OCI-M2 (cell line): ENCODE results near the gene HCAR1.
"Not testable (repeated sequence)": the region's sequence is repeated elsewhere in the genome, so short reads cannot be mapped to it uniquely, and the experiment has no call there.

Experiments
- DNase-seq: peaks from one replicate; lab custom pipeline; 2025; ENCODE audit not compliant: unreplicated experiment; lab: John Stamatoyannopoulos, UW

The HCAR1 gene, protein sequence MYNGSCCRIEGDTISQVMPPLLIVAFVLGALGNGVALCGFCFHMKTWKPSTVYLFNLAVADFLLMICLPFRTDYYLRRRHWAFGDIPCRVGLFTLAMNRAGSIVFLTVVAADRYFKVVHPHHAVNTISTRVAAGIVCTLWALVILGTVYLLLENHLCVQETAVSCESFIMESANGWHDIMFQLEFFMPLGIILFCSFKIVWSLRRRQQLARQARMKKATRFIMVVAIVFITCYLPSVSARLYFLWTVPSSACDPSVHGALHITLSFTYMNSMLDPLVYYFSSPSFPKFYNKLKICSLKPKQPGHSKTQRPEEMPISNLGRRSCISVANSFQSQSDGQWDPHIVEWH

DNA sequence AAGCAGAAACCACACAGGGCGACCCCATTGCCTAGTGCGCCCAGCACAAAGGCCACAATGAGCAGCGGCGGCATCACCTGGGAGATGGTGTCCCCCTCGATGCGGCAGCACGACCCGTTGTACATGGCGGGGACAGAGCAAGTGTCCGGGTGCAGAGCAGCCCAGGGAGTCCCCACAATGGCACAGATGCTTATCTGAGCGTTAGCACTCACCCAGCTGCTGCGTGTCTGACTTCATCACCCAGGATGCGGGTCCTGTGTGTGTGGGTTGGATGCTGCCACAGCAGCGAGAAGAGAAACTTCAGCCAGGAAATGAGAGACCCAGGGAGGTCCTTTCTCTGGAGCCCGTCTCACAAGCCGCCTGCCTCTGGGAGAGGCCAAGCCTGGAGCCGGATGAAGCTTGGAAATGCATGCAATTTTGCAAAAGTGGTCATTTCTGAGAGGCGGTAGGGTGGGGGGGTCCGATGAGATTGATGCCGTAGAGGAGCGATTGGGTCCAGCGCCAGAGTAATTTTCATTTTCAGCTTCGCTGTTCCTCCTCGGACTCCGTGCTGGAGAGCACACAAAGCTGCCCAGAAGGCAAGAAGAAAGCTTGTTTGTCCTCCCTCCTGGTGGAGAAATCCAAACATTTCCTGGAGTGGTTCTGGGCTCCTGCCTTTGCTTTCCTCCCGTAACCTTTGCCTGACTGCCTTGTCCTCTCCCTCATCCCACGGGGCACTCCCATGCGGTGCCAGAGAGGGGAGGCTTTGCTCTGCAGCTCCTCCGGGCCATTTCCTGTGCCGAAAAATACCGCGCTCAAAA, at the start of gene HCAR1:
Gene HCAR1 (minus strand): TSS at position 630 of the 800 bp plus-strand sequence. CDS start 505 bp downstream, at position 125.
- DNase-seq, result no peak

DNA sequence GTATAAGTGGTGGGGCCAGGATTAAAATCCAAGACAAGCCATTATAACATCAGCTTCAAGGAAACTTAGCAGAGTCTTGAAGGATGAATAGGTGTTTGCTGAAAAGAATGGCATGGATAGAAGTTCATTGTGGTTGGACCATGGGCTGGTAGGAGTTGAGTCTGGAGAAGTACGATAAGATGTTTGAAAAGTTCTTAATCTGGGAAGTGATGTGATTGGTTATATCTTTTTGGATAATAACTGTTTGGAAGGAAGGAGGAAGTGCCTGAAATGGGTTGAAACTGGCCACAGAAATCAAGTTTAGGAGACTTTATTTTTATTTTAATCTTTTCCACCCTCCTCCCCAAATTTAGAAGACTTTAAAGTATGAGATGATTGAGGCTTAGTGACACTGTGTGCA, 26.9 kb upstream of the HCAR1 start:
- DNase-seq, result no peak

DNA sequence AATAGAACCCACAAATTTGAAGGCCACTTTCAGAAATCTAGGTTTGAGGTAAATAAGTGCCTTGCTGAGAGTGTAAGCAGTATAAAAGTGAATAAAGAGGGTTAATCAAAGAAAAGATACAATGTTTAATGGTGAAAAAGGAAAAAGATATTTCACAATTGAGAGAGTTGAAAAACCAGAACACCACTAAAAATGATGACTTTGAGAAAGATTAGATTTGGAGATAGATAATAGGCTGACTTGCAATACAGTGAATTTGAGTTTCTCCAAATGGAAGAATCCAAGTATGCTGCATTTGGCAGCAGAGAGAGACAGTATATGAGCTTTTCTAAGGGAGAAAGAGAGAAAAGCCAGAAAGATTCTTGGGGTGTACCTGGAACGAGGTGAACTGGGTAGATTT, 24.1 kb upstream of the HCAR1 start:
- DNase-seq, result no peak

DNA sequence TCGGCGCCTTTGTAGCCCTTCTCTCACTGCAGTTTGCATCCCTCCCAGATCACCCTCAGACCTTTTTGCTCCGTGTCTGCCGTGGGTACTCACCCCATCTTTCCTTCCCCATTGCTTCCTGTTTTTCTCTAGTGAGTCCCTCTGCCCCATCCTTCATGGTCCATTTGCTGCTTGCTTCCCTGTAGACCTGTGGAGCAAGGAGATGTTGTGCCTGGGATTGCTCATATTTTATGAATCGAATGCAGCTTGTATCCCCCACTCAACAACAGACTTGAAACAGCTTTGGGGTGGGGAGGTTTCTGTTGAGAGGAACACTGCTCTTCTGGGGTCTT, 22.6 kb upstream of the HCAR1 start:
- no peak for DNase-seq

DNA sequence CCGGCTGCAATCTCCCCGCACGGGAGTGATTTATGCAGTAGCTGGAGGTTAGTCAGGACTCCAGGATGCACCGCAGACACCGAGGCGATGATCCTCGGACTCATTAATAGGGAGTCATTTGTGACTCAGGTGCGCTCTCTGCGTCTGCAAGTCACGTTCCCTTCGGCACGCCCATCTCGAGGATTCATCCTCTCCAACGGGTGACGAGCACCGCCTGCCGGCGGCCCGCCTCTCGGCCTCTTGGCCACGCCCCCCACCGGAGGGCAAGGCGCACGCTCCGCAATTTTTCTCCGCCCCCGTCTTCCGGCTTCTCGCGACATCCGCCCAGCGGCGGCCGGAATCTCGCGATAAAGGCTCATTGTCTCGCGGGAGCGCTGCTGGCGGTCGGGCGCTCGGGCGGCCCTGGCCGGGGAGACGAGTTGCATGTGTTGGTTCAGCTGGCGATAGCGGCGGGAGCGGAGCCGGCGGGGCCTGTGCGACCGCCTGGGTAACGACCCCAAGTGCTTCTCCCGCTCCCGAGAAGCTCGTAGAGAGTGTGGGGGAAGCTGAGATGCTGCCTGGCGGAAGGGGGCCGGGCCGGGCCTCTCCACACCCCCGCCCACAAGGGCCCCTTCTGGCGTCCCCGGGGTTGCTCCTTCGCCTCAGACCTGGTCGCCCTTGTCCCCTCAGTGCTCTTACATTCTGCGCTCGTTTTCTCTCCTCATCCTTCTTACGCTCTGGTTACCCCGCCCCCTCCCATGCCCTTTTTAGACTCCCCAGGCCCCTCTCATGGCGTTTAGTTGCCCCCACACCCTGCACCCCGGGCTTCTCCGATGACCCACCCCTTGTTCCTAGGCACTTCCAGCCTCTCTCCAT, 22.0 kb upstream of the HCAR1 start, which contains the start of gene DENR:
Gene DENR (plus strand): TSS at position 361 of the 855 bp plus-strand sequence. CDS start 878 bp downstream, outside the sequence.
- DNase-seq, result peak; percentile 39

DNA sequence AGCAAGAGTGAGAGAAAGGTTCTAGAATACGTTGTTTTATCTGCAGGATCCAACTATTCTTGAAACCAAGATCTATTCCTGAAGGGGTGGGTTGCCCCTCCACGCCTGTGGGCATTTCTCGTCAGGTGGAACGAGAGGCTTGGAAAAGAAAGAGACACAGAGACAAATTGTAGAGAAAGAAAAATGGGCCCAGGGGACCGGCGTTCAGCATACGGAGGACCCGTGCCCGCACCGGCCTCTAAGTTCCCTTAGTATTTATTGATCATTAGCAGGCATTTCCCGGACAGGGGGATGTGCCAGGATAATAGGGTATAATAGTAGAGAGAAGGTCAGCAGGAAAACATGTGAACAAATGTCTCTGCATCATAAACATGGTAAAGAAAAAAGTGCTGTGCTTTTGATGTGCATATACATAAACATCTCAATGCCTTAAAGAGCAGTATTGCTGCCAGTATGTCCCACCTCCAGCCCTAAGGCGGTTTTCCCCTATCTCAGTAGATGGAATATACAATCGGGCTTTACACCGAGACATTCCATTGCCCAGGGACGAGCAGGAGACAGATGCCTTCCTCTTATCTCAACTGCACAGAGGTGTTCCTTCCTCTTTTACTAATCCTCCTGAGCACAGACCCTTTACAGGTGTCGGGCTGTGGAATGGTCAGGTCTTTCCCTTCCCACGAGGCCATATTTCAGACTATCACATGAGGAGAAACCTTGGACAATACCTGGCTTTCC, 20.3 kb upstream of the HCAR1 start:
- DNase-seq, result not testable (repeated sequence)

DNA sequence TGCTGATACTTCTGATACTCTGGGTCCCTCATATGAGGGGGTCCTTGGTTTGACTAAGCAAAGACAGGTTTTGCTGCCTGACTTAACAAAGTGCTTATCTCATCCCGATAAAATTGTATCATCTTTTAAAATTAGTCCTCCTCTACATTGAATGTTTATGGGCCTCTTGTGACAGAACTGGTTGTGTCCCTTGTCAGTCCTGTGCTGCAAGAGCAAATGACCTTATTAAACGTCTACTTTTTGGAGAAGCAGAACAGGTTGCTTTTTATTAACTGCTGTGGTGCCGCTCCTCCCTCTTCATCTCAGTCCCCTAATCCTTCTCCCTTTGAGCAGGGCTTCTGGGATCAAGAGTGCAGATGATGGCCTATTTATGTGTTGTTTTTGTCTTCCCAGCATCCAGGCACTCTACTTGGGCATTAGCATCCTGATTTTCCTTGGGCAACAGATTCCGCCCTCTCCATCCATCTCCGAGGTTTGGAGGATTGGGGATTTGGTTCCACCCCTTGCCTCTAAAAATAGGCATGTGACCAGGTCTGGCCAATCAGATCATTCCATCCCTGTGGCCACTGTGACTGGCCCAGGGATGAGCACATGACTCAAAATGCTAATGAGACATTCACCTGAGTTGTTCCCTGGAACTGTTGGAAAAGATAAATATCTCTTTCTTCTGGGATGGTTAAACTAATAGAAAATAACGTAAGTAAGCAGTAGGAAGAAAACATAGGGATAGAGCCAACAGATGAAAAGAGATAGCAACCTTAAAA, 19.1 kb upstream of the HCAR1 start:
- DNase-seq, result no peak

DNA sequence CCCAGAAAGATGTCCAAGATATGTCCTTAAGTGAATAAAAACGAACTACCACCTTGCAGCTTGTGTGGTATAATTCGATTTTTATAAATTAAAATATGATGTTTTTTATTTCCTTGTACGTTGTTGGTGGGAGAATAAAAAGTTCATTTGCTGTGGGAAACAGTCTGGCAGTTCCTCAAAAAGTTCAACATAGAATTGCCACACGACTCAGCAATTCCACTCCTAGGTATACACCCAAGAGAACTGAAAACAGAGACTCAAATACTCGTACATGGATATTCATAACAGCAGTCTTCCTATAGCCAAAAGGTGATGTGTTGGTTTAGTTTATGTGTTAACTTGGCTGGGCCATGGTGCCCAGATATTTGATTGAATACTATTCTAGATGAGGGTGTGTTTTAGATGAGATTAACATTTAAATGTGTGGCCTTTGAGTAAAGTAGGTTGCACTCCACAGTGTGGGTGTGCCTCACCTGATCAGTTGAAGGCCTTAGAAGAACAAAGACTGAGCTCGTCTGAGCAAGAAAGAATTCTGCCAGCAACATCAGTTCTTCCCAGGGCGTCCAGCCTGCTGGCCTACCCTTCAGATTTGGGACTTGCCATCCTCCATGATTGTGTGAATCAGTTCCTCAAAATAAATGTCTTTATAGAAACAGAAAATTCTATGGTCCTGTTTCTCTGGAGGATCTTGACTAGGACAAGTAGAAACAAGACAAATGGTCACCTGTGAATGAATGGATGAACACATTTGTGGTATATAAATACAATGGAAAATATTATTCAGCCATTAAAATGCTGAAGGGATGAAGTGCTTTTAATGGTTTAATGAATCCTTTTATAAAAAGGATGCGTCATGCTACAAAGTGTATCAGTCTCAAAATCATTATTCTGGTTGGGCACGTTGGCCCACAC, 16.8 kb upstream of the HCAR1 start:
- DNase-seq, result no peak

DNA sequence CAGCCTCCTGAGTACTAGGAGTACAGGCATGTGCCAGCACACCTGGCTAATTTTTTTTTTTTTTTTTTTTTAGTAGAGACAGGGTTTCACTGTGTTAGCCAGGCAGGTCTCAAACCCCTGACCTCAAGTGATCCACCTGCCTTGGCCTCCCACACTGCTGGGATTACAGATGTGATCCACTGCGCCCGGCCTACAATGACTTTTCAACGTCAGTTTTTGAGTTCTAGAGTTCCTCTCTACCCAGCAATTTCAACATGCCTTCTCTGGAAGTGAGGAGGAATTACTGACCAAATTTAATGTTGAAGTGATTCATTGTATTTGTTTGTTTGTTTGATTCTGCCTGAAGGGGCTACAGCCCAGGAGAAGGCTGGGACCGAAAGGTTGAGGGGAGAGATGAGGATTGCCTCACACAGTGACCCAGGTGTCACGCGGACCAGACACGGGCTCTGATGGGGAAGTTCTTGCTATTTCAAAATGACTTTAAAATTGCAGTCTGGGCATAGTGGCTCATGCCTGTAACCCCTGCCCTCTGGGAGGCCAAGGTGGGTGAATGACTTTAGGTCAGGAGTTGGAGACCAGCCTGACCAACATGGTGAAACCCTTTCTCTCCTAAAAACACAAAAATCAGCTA, 13.4 kb upstream of the HCAR1 start:
- no peak for DNase-seq

DNA sequence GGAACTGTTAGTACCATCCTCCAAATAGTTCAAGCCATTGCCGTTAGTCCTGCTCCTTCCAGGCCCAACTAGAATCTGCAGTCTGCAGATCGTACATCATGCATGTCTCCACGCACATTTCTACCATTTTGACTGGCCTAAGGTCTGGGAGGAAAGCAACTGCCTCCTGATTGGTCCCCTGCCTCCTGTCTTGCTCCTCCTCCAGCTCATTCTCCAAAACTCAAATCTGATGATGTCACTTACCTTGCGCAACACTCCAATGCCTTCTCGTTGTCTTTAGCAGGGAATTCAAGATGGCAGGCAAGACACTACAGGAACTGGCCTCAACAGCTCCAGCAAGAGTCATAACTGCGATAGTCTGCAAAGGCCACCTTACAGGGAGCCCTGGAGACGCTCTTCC, 9.7 kb upstream of the HCAR1 start:
- no peak for DNase-seq

DNA sequence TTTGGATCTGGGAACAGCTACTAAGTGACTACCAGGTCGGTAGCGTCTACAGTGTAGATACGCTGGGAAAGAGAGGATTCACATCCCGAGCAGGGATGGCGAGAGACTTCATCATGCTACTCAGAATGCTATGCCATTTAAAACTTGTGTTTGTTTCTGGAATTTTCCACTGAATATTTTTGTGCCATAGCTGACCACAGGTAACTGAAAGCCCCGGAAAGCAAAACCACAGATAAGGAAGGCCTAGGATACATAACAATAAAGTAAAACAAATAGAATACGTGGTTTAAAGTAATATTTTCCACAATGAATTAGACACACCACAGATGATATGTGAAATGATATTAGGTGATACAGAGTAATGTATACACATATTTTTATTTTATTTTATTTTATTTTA, 7.9 kb upstream of the HCAR1 start:
- no peak for DNase-seq

DNA sequence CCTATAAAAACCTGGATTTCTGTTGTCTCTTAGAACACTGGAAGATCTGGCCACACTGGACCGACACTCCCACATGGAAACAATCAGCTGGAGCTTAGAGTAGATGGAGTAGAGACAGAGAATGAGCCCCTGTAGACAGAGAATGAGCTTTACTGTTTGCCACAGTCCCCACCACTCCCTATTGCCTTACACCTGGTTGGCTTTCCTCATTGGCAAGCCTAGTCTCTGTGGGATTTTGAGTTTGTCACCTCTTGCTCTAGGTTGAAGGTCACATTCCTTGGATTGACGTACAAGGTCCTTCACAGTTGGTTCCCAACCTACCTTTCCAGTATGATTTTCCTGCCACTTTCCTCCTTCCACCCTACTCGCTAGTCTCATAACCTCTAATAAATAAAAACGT, 2.0 kb upstream of the HCAR1 start:
- no peak for DNase-seq

DNA sequence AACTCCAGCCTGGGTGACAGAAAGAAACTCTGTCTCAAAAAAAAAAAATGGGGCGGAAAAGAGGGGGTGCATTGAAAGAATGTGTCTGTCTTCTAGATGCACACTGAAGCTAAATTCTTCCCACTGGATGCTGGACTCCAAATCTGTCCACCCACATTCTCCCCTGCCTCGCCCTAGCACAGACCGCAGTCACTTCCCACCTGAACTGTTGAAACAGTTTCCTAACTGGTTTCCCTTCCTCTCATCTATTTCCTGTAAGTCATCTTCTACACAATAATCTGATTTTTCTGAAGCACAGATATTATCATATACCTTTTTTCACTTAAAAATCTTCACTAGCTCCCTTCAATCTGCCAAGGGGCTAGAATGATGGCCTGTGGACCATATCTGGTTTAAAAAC, 1.5 kb upstream of the HCAR1 start:
- no peak for DNase-seq

DNA sequence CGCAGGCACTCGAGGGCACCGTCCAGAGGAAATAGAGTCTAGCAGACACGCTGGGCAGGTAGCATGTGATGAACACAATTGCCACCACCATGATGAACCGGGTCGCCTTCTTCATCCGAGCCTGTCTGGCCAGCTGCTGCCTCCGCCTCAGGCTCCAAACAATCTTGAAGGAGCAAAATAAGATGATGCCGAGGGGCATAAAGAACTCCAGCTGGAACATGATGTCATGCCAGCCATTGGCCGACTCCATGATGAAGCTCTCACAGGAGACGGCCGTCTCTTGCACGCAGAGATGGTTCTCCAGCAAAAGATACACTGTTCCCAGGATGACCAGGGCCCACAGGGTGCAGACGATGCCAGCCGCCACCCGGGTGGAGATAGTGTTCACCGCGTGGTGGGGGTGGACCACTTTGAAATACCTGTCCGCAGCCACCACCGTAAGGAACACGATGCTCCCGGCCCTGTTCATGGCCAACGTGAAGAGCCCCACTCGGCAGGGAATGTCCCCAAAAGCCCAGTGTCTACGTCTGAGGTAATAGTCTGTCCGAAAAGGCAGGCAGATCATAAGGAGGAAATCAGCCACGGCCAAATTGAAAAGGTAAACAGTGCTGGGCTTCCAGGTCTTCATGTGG, 945 bp downstream of the HCAR1 start:
- no peak for DNase-seq

DNA sequence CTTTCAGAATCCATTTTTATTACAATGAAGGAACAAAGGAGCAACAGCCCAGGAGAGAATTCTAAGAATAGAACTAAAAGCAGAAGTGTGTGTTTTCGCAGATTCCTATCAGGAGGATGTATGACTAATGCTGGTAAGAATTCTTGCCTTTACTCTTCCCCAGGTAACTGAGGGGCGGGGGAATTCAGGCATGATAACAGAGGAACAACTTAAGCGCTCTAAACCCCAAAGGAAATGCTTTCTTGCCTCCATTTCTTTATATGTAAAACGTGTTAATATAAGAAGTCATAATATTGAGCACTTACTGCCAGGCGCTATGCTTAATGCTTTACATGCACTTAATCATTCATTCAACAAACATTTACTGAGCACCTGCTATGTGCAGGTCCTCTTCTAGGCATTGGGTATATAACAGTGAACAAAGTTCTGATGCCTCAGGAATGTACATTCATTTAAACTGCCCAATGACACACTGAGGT, 4.5 kb downstream of the HCAR1 start:
- DNase-seq, result no peak

DNA sequence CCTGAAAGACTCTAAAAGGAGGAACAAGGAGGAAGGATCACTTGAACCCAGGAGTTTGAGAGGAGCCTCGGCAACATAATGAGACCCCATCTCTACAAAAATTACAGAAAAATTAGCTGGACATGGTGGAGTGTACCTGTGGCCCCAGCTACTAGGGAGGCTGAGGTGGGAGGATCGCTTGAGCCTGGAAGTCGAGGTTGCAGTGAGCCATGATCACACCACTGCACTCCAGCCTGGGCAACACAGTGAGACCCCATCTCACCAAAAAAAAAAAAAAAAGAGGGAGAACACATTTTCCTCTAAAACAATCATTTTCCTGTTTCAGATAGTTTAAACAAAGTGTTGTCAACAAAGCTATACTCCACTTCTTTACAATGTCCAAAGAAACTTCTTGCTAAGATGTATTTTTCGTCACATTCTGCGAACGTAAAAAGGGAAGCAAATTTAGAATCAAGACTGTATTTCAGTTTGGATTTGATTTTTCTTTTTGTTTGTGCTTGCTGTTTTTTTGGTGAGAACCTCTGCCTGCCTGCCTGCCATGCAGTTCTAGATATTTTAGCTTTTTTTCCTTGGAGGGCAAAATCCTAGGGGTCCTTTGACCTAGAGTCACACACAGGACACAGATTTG, 5.1 kb downstream of the HCAR1 start:
- DNase-seq, result no peak

DNA sequence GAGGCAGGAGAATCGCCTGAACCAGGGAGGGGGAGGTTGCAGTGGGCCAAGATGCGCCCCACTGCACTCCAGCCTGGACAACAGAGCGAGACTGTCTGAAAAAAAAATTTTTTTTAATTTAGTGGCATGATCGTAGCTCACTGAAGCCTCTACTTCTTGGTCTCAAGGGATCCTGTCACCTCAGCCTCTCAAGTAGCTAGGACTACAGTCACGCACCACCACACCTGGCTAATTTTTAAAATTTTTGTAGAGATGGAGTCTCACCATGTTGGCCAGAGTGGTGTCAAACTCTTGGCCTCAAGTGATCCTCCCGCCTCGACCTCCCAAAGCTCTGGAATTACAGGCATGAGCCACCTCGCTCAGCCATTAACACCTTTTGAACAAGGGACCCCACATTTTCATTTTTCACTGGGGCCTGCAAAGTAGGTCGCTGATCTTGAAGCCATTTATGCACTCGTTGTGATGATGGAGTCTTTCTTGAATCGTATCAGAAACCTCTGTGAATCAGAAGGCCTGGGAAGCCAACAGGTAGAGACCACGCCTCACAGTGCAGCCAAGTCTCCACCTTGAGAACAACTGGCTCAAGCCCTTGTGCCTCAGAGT, 5.9 kb downstream of the HCAR1 start:
- DNase-seq, result no peak
